Ascending aorta (tissue), 2 donors: ENCODE data around the gene NUAK1. TPM values are rescaled to one million over a fixed set of nuclear protein-coding genes. Genes with fewer than 3 reads are reported as not detected.

Experiments used
- DNase-seq, 2 donors: peaks; one replicate each; pipeline ENCODE4 v3.0.0-alpha.2; 2019; ENCODE audit warnings: low spot score in 2 of 2
- H3K27ac ChIP-seq, 2 donors: fragments of 200-600 bp; sonication (generic); one replicate each; pipeline ENCODE4 v1.5.1; 2016 to 2017; ENCODE audit warnings: mild to moderate bottlenecking in 1 of 2
- H3K27me3 ChIP-seq: fragments of 200-600 bp; sonication (generic); one replicate; pipeline ENCODE4 v1.5.1; 2017
- H3K36me3 ChIP-seq, 2 donors: fragments of 200-600 bp; sonication (generic); one replicate each; pipeline ENCODE4 v1.5.1; 2016
- H3K4me1 ChIP-seq, 2 donors: fragments of 200-600 bp; sonication (generic); one replicate each; pipeline ENCODE4 v1.5.1; 2016 to 2017; ENCODE audit warnings: mild to moderate bottlenecking in 1 of 2
- H3K4me3 ChIP-seq, 2 donors: fragments of 200-600 bp; sonication (generic); one replicate each; pipeline ENCODE4 v1.5.1; 2016 to 2017; ENCODE audit warnings: mild to moderate bottlenecking in 1 of 2
- H3K9me3 ChIP-seq, 2 donors: fragments of 200-600 bp; sonication (generic); one replicate each; pipeline ENCODE4 v1.5.1; 2016
- intact Hi-C: fragments of 100-400 bp; cut with DNase I; formaldehyde crosslinking; loops from one replicate; pipeline ENCODE4 v1.15.1; 2023
- total RNA-seq: library from RNA; depleted of rRNA; stranded (reverse); fragments of >200 nt; gene quantifications from one replicate; pipeline ENCODE4 v1.1.0, GENCODE V29; 2016
- TF ChIP-seq, protein P1 (sequence below), 3 experiments: fragments of 200-600 bp in 2 of 3; fragments of 450-650 bp in 1 of 3; sonication (generic) in 2 of 3; IDR thresholded peaks; one replicate each; pipeline ENCODE4 v1.5.1; 2016 to 2019; ENCODE audit warnings: antibody characterized with exemption in 3 of 3, mild to moderate bottlenecking in 1 of 3, moderate library complexity in 1 of 3

NUAK1 gene
- total RNA-seq, 1 donor from 2014 or later, result 29.7 TPM

DNA sequence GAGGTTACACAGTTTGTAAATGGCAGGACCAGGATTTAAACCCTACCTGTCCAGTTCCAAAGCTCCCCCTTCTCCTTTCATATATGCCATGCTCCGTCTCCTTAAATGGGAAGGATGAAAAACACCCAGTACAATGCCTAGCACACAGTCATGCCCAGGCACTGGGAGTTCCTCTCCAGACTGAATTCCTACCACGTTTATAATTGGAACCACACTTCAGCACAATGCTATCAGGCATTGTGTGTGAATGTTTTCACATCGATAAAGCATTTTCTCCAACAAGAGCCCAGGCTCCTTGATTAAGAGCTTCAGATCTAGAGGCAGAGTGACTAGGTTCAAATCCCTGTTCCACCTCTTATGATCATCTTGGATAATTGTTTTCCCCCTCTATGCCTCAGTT lies 2.7 kb upstream of the NUAK1 start:
- Histone ChIP-seq H3K27ac (peak overlapping the region; percentile 98 to 99), H3K9me3 (no peaks in the 10 kb centered on the region), H3K36me3 (no peaks in the 10 kb centered on the region), H3K4me1 (peaks cover 0 to 28% of the 10 kb centered on the region in 2 donors), H3K27me3 (no peaks in the 10 kb centered on the region), H3K4me3 (peak overlapping the region; percentile 87 to 95)
- TF ChIP-seq, protein P1, sequence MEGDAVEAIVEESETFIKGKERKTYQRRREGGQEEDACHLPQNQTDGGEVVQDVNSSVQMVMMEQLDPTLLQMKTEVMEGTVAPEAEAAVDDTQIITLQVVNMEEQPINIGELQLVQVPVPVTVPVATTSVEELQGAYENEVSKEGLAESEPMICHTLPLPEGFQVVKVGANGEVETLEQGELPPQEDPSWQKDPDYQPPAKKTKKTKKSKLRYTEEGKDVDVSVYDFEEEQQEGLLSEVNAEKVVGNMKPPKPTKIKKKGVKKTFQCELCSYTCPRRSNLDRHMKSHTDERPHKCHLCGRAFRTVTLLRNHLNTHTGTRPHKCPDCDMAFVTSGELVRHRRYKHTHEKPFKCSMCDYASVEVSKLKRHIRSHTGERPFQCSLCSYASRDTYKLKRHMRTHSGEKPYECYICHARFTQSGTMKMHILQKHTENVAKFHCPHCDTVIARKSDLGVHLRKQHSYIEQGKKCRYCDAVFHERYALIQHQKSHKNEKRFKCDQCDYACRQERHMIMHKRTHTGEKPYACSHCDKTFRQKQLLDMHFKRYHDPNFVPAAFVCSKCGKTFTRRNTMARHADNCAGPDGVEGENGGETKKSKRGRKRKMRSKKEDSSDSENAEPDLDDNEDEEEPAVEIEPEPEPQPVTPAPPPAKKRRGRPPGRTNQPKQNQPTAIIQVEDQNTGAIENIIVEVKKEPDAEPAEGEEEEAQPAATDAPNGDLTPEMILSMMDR (IDR thresholded peaks at IDR 0.05), result no peak
- intact Hi-C loops, result loop anchor here (10.0 kb wide), 1 partner anchor 617 kb away; no protein-coding TSS in a partner anchor
- no peak for DNase-seq

DNA sequence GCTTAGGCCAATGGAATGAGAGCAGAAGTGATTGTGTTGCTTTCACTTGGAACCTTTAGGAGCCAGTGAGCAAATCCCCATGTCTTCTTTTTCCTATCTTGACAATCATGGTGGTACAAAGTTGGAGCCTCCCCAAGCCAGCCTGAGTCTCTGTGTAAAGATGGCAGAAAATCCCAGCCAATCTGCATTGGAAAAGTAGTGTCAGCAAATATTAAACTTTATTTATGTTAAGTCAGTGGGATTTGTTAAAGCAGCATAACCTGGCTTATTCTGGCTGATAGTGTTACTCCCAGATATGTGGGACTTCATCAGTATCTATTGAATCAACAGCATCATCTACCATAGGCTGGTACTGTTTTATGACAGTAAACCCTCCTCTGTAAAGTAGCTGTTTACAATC lies 2.2 kb upstream of the NUAK1 start:
- H3K27me3 ChIP-seq, result no peaks in the 10 kb centered on the region
- no peaks in the 10 kb centered on the region for H3K36me3 ChIP-seq
- DNase-seq, result no peak
- H3K27ac ChIP-seq, result peak overlapping the region; percentile 98 to 99
- intact Hi-C loops, result loop anchor here (10.0 kb wide), 1 partner anchor 616 kb away; no protein-coding TSS in a partner anchor
- TF ChIP-seq, protein P1 (IDR thresholded peaks at IDR 0.05), result no peak
- no peaks in the 10 kb centered on the region for H3K9me3 ChIP-seq
- peak overlapping the region; percentile 87 to 95 for H3K4me3 ChIP-seq
- peaks cover 0 to 28% of the 10 kb centered on the region in 2 donors for H3K4me1 ChIP-seq

DNA sequence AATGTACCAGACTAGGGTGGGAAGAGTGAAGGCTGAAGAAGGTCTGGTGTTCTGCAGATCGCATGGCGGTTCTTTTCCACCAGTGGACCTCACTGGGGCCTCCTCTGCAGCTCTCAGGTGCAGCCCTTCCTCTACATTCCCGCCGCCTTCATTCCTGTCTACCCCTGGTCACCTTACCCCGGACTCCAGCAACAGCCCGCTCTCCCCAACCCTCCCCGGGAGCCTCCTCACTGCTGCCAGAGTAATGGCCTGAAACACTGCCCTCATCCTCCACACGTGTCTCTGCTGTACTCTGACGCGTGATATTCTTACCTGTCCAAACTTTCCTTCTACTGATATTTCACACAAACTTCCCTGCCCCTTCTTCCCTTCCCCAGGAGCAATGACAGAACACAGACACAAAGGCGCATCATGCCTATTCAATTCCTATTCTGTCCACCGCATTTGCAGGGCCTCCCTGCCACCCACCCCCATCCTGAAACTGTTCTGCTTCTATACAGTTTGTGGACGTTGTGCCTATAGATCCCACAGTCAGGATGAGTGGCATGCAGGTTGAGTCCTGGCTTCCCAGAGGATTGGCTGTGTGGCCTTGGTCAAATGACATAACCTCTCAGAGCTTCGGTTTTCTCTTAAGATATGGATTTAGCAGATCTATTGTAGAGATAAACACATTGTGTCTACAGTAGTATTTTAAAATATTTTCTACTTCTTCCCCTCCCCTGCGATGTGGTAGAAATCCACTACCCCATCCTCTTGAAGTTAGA lies 1.7 kb upstream of the NUAK1 start:
- Histone ChIP-seq H3K9me3 (no peaks in the 10 kb centered on the region), H3K27ac (peak overlapping the region; percentile 98 to 99), H3K27me3 (no peaks in the 10 kb centered on the region), H3K4me3 (peak overlapping the region; percentile 87 to 95), H3K36me3 (no peaks in the 10 kb centered on the region), H3K4me1 (peaks cover 0 to 25% of the 10 kb centered on the region in 2 donors)
- intact Hi-C loops, result loop anchor here (10.0 kb wide), 1 partner anchor 616 kb away; no protein-coding TSS in a partner anchor
- DNase-seq, result no peak
- TF ChIP-seq, protein P1 (IDR thresholded peaks at IDR 0.05), result no peak

DNA sequence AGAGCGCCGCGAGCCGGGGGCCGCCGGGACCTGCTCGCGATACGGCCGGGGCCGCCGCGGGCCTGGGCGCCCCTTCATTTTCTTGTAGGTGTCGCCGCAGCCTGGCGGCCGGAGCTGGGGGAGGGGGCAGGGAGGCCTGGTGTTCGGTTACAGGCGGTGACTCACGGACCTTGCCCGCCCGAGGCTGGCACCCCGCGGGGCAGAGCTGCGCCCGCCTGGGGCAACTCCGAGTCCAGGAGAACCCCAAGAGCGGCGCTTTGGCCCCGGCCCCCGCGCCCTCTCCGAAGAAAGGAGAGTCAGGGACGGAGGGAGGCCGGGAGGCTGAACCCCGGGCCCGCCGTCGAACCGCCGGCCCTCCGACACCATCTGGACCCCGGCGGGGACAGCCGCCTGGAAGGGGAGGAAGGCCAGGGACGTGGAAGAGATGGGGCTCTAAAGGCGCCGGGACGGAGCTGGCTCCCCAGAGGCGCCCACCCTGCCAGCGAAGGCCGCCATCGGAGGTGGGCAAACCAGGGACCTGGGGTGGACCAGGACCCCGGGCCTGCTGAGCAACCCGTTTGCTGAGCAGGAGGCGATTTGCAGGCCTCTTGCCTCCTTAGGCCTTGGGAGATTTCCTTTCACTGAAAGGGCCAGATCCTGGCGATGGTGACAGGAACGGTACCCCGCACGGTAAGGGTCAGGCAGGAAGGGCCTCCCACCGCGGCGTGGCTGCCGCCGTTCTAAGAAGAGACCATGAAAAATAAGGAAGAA lies 843 bp upstream of the NUAK1 start:
- peak in 1 of 2 donors; percentile 93 for DNase-seq
- Histone ChIP-seq H3K27ac (peak overlapping the region; percentile 98 to 99), H3K36me3 (no peaks in the 10 kb centered on the region), H3K27me3 (no peaks in the 10 kb centered on the region), H3K4me3 (peak overlapping the region; percentile 87 to 95), H3K4me1 (peaks cover 3 to 30% of the 10 kb centered on the region in 2 donors), H3K9me3 (no peaks in the 10 kb centered on the region)
- intact Hi-C loops, result loop anchor here (5.0 to 10.0 kb wide), 7 partner anchors 62 to 615 kb away; no protein-coding TSS in a partner anchor
- TF ChIP-seq, protein P1 (IDR thresholded peaks at IDR 0.05), result no peak

DNA sequence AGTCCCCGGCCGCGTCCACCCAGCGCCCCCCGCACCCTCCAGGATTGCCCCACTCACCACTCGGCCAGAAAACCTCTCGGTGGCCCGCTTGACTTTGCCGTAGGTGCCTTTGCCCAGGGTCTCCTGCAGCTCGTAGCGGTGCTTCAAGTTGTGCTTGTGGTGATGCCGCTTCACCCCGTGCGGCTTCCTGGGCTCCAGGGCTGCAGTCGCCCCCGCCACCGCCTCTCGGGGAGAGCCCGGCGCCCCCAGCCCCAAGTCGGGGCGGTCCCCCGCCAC lies 459 bp downstream of the NUAK1 start:
- peak overlapping the region; percentile 87 to 95 for H3K4me3 ChIP-seq
- no peaks in the 10 kb centered on the region for H3K36me3 ChIP-seq

More for the DNA sequence above, 459 bp downstream of the NUAK1 start:
- Histone ChIP-seq H3K27me3 (no peaks in the 10 kb centered on the region), H3K27ac (peak overlapping the region; percentile 98 to 99), H3K4me1 (peaks cover 5 to 39% of the 10 kb centered on the region in 2 donors), H3K9me3 (no peaks in the 10 kb centered on the region)
- intact Hi-C loops, result loop anchor here (5.0 kb wide), 6 partner anchors 61 to 576 kb away; no protein-coding TSS in a partner anchor
- DNase-seq, result no peak
- TF ChIP-seq, protein P1 (IDR thresholded peaks at IDR 0.05), result no peak
